Measurements from ENCODE around the gene CLRN1.

CLRN1 gene, protein sequence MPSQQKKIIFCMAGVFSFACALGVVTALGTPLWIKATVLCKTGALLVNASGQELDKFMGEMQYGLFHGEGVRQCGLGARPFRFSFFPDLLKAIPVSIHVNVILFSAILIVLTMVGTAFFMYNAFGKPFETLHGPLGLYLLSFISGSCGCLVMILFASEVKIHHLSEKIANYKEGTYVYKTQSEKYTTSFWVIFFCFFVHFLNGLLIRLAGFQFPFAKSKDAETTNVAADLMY

DNA sequence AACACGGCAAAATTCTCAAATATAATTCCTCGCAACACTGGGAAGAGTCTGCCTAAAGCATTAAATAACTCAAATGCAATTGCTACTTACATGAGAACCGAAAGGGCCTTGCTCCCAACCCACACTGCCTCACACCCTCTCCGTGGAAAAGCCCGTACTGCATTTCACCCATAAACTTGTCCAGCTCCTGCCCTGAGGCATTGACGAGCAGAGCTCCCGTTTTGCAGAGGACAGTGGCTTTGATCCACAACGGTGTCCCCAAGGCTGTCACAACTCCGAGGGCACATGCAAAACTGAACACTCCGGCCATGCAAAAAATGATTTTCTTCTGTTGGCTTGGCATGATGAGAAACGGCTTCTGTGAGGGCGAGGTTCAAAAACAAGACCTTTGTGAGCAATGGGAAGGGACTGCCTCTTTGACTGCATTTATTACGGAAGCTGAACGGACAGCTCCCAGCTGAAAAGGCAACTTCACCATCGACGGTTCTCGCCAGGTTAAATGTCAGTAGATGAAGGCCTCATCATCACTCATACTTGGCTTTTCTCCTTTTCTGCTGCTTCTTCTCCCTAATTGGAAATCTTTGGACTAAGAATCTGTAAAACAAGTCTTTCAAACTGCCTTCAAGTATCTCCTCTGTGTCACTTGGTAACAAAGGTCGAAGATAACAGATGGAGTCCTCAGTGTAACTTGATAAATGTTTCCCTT lies at the start of gene CLRN1:
TSS of gene CLRN1 (minus strand) at position 362 of the 706 bp plus-strand sequence. CDS start at position 343, 19 bp downstream.
- DNase-seq (ENCODE audit: low read depth) = peak; percentile 2
- H3K4me3 ChIP-seq (replicated peaks; ENCODE audit: low read depth, low read length) = no peak within 1 kb of the TSS
- TF ChIP-seq CTCF (IDR thresholded peaks at IDR 0.05; ENCODE audit: low read length, missing control alignments) = no peak

DNA sequence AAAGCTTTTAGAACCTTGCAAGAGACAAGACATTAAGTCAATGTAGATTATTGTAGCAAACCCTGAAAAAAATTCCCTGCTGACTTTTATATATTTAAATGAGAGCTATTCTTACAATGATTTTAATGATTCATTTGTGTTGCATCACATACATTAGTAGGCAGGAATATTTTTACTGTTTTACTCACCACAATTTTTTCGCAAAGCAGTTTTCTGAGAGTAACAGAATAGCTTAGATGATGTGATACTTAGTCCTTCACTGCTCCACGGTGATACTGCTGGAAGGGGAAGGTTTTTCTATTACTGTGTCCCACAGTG lies 43.9 kb upstream of the CLRN1 start:
- peak; percentile 24 for DNase-seq (ENCODE audit: low read depth)
- TF ChIP-seq CTCF (IDR thresholded peaks at IDR 0.05; ENCODE audit: low read length, missing control alignments) = no peak
- no peak overlapping the region for H3K4me3 ChIP-seq (replicated peaks; ENCODE audit: low read depth, low read length)

GRCh38 chr3:151015767-151016477 lies 43.4 kb upstream of the CLRN1 start:
- DNase-seq (ENCODE audit: low read depth) = peak; percentile 22
- H3K4me3 ChIP-seq (replicated peaks; ENCODE audit: low read depth, low read length) = no peak overlapping the region
- TF ChIP-seq CTCF (IDR thresholded peaks at IDR 0.05; ENCODE audit: low read length, missing control alignments) = no peak

- TF ChIP-seq CTCF (IDR thresholded peaks at IDR 0.05; ENCODE audit: low read length, missing control alignments) = no peak
- H3K4me3 ChIP-seq (replicated peaks; ENCODE audit: low read depth, low read length) = no peak overlapping the region
- no peak for DNase-seq (ENCODE audit: low read depth)
Observed at GRCh38 chr3:151015181-151015580, 42.7 kb upstream of the CLRN1 start.

GRCh38 chr3:151014501-151015018 lies 42.0 kb upstream of the CLRN1 start:
- DNase-seq (ENCODE audit: low read depth) = no peak
- H3K4me3 ChIP-seq (replicated peaks; ENCODE audit: low read depth, low read length) = no peak overlapping the region
- no peak for TF ChIP-seq CTCF (IDR thresholded peaks at IDR 0.05; ENCODE audit: low read length, missing control alignments)

DNA sequence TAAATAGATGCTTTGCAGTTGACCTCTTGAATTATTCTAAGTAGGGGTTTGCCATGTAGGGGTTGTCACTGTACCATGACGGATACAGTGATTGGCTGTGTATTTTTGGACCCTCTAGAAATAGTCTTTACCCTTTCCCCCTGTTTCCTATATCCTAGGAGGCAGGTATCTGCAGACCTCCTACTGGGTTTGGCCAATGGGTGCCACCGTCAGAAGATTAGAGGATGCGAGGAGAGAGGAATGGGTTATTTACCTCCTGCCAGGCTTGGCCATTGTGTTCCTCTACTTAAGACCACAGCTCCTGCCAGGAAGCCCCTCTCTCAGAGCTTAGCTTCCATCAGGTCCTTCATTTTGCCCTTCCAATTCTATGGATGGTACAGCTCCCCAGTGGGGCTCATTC lies 40.2 kb upstream of the CLRN1 start:
- no peak overlapping the region for H3K4me3 ChIP-seq (replicated peaks; ENCODE audit: low read depth, low read length)
- no peak for DNase-seq (ENCODE audit: low read depth)
- no peak for TF ChIP-seq CTCF (IDR thresholded peaks at IDR 0.05; ENCODE audit: low read length, missing control alignments)
